ENCODE data around the gene ERP44. TPM values are rescaled to one million over a fixed set of nuclear protein-coding genes. Genes with fewer than 3 reads are reported as not detected.

ERP44 gene
- polyA plus RNA-seq, 1 donor: 17.5 TPM

GRCh38 chr9:99947395-99947794 lies 151.4 kb downstream of the ERP44 start:
- no peak for DNase-seq (ENCODE audit: low read depth)

- DNase-seq (ENCODE audit: low read depth): no peak
Measured at GRCh38 chr9:99936947-99937587, 161.7 kb downstream of the ERP44 start.

- DNase-seq (ENCODE audit: low read depth): no peak
Measured at GRCh38 chr9:99931155-99931840, 167.5 kb downstream of the ERP44 start.

GRCh38 chr9:99929652-99930051 lies 169.1 kb downstream of the ERP44 start:
- DNase-seq (ENCODE audit: low read depth): no peak

Other genes starting within 250 kb of the ERP44 start
- gene STX17, start 192.3 kb downstream of the ERP44 start, polyA plus RNA-seq (ENCODE audit: insufficient read length): 16.2 TPM
- 11.8 TPM for gene INVS, start 243 bp upstream of the ERP44 start, polyA plus RNA-seq (ENCODE audit: insufficient read length)